Urinary bladder (tissue), 4 donors: ENCODE results near the gene ABITRAM. TPM values are rescaled to one million over a fixed set of nuclear protein-coding genes. Genes with fewer than 3 reads are reported as not detected.
A peak's percentile ranks its signal among the peaks of the same experiment; 100 is the strongest.
"Not testable (repeated sequence)": the region's sequence is repeated elsewhere in the genome, so short reads cannot be mapped to it uniquely, and the experiment has no call there.

Source experiments
- DNase-seq: peaks from one replicate; pipeline ENCODE4 v3.0.0-alpha.2; 2015; ENCODE audit errors: extremely low spot score
- H3K27ac ChIP-seq: one replicate; pipeline ENCODE4 v1.5.1; 2013; ENCODE audit warnings: low read depth, mild to moderate bottlenecking, moderate library complexity
- H3K36me3 ChIP-seq: one replicate; pipeline ENCODE4 v1.6.1; 2013; ENCODE audit warnings: mild to moderate bottlenecking, moderate library complexity; ENCODE audit not compliant: insufficient read depth
- H3K4me1 ChIP-seq: one replicate; pipeline ENCODE4 v1.6.1; 2013; ENCODE audit warnings: mild to moderate bottlenecking, moderate library complexity; ENCODE audit not compliant: insufficient read depth
- H3K4me3 ChIP-seq: one replicate; pipeline ENCODE4 v1.5.1; 2013; ENCODE audit warnings: low read depth, low read length
- WGBS: extraction: QIAGEN DNeasy Blood & Tissue Kit; methylation state at CpG from one replicate; pipeline ENCODE4 v1.1.7; 2013; 5-methylcytosine and 5-hydroxymethylcytosine counted together
- polyA plus RNA-seq: library from polyadenylated mRNA; stranded (reverse); fragments of 200-250 nt; gene quantifications from one replicate; pipeline ENCODE4 v1.2.3, GENCODE V29; 2013
- total RNA-seq: library from RNA; depleted of rRNA; stranded (reverse); fragments of >200 nt; gene quantifications from one replicate; pipeline ENCODE4 v1.2.3, GENCODE V29; 2014
- donor health status: healthy with polysubstance abuse.
- donor health status: healthy.

The ABITRAM gene
- total and polyA plus RNA-seq, 2 donors, result 11.8 to 13.3 TPM

- Histone ChIP-seq H3K27ac (no peak overlapping the region), H3K4me1 (no peaks in the 10 kb centered on the region), H3K36me3 (peaks cover 11% of the 10 kb centered on the region), H3K4me3 (no peak overlapping the region)
- no peak for DNase-seq
These were observed 23.8 kb upstream of the ABITRAM start for GRCh38 chr9:108910402-108910801.

GRCh38 chr9:108910914-108911313 lies 23.3 kb upstream of the ABITRAM start:
- DNase-seq, result no peak
- 95% methylated on average over 2 of the region's 2 CpGs for WGBS
- no peak overlapping the region for H3K27ac ChIP-seq
- H3K36me3 ChIP-seq, result peaks cover 11% of the 10 kb centered on the region
- H3K4me3 ChIP-seq, result no peak overlapping the region
- no peaks in the 10 kb centered on the region for H3K4me1 ChIP-seq

GRCh38 chr9:108911820-108912219 lies 22.4 kb upstream of the ABITRAM start:
- H3K4me1 ChIP-seq, result no peaks in the 10 kb centered on the region
- WGBS, result 35% methylated on average over 1 of the region's 1 CpG
- DNase-seq, result no peak
- H3K27ac ChIP-seq, result no peak overlapping the region
- H3K4me3 ChIP-seq, result no peak overlapping the region
- peaks cover 11% of the 10 kb centered on the region for H3K36me3 ChIP-seq

- no peak for DNase-seq
- H3K36me3 ChIP-seq, result peaks cover 11% of the 10 kb centered on the region
- 94% methylated on average over 5 of the region's 5 CpGs for WGBS
These were observed 20.8 kb upstream of the ABITRAM start for GRCh38 chr9:108913391-108913790.

GRCh38 chr9:108919517-108919916 lies 14.7 kb upstream of the ABITRAM start:
- peaks cover 8% of the 10 kb centered on the region for H3K36me3 ChIP-seq
- DNase-seq, result no peak
- no peak overlapping the region for H3K27ac ChIP-seq
- 87% methylated on average over 6 of the region's 6 CpGs for WGBS
- H3K4me3 ChIP-seq, result no peak overlapping the region
- no peaks in the 10 kb centered on the region for H3K4me1 ChIP-seq

More at GRCh38 chr9:108913391-108913790, 20.8 kb upstream of the ABITRAM start:
- H3K27ac ChIP-seq, result no peak overlapping the region
- no peaks in the 10 kb centered on the region for H3K4me1 ChIP-seq
- H3K4me3 ChIP-seq, result no peak overlapping the region

GRCh38 chr9:108920401-108920800 lies 13.8 kb upstream of the ABITRAM start:
- H3K4me3 ChIP-seq, H3K36me3 ChIP-seq, H3K27ac ChIP-seq, DNase-seq, H3K4me1 ChIP-seq: not testable (repeated sequence)
- WGBS, result 95% methylated on average over 1 of the region's 1 CpG

- peaks cover 4% of the 10 kb centered on the region for H3K36me3 ChIP-seq
- H3K4me1 ChIP-seq, result no peaks in the 10 kb centered on the region
- no peak overlapping the region for H3K27ac ChIP-seq
- no peak overlapping the region for H3K4me3 ChIP-seq
- 45% methylated on average over 1 of the region's 1 CpG for WGBS
- no peak for DNase-seq
These were observed 13.0 kb upstream of the ABITRAM start for GRCh38 chr9:108921200-108921599.

- Histone ChIP-seq H3K4me1 (no peaks in the 10 kb centered on the region), H3K36me3 (peaks cover 3% of the 10 kb centered on the region), H3K27ac (no peak overlapping the region), H3K4me3 (no peak overlapping the region)
- DNase-seq, result no peak
These were observed 9.7 kb upstream of the ABITRAM start for GRCh38 chr9:108924466-108924865.

- DNase-seq, result no peak
- no peak overlapping the region for H3K27ac ChIP-seq
- 64% methylated on average over 2 of the region's 2 CpGs for WGBS
- no peak overlapping the region for H3K4me3 ChIP-seq
- no peaks in the 10 kb centered on the region for H3K4me1 ChIP-seq
- peaks cover 3% of the 10 kb centered on the region for H3K36me3 ChIP-seq
These were observed 5.8 kb upstream of the ABITRAM start for GRCh38 chr9:108928386-108928785.

- under 1% methylated on average over 25 of the region's 25 CpGs for WGBS
- no peak overlapping the region for H3K27ac ChIP-seq
- peaks cover 3% of the 10 kb centered on the region for H3K36me3 ChIP-seq
- no peak for DNase-seq
- H3K4me1 ChIP-seq, result no peaks in the 10 kb centered on the region
- peak overlapping the region; percentile 84 for H3K4me3 ChIP-seq
These were observed 926 bp upstream of the ABITRAM start for GRCh38 chr9:108933231-108933717.

GRCh38 chr9:108933718-108934322 lies 380 bp upstream of the ABITRAM start, which contains the start of gene ELP1:
TSS of gene ELP1 (minus strand) at chr9:108934124. CDS start at chr9:108931146, 2,978 bp downstream.
- Histone ChIP-seq H3K36me3 (no peaks in the 10 kb centered on the region), H3K27ac (peak within 1 kb of the TSS; percentile 94), H3K4me1 (no peaks in the 10 kb centered on the region), H3K4me3 (peak within 1 kb of the TSS; percentile 84)
- whole genome bisulfite sequencing, result under 1% methylated on average over 48 of the region's 48 CpGs
- DNase-seq, result peak; percentile 87

GRCh38 chr9:108937561-108938305 lies 3.5 kb downstream of the ABITRAM start:
- no peak overlapping the region for H3K4me3 ChIP-seq
- H3K27ac ChIP-seq, result no peak overlapping the region
- no peak for DNase-seq
- no peaks in the 10 kb centered on the region for H3K4me1 ChIP-seq
- H3K36me3 ChIP-seq, result no peaks in the 10 kb centered on the region
- 86% methylated on average over 5 of the region's 5 CpGs for WGBS

GRCh38 chr9:108939975-108940374 lies 5.8 kb downstream of the ABITRAM start:
- no peak overlapping the region for H3K27ac ChIP-seq

GRCh38 chr9:108950168-108950567 lies 16.0 kb downstream of the ABITRAM start:
- no peak for DNase-seq
- no peaks in the 10 kb centered on the region for H3K36me3 ChIP-seq
- no peaks in the 10 kb centered on the region for H3K4me1 ChIP-seq
- H3K27ac ChIP-seq, result no peak overlapping the region
- no peak overlapping the region for H3K4me3 ChIP-seq
- WGBS, result 88% methylated on average over 1 of the region's 1 CpG

More at GRCh38 chr9:108939975-108940374, 5.8 kb downstream of the ABITRAM start:
- DNase-seq, result no peak
- H3K36me3 ChIP-seq, result no peaks in the 10 kb centered on the region
- no peaks in the 10 kb centered on the region for H3K4me1 ChIP-seq
- WGBS, result 86% methylated on average over 4 of the region's 4 CpGs
- H3K4me3 ChIP-seq, result no peak overlapping the region
